Subcutaneous adipose tissue (tissue), 4 donors: ENCODE results near the gene TCF7L2. TPM values are rescaled to one million over a fixed set of nuclear protein-coding genes. Genes with fewer than 3 reads are reported as not detected.

Source experiments
- CTCF ChIP-seq: fragments of 450-650 bp; IDR thresholded peaks from one replicate; pipeline ENCODE4 v1.5.1; 2016; ENCODE audit warnings: low read depth, mild to moderate bottlenecking, control low read depth, antibody characterized with exemption, moderate library complexity
- total RNA-seq, 4 donors: library from RNA; depleted of rRNA; stranded (reverse); fragments of >200 nt; gene quantifications; one replicate each; pipeline ENCODE4 v1.1.0, GENCODE V29; 2016

The TCF7L2 gene
- total RNA-seq, 4 donors from 2014 or later = 24.3 to 70.1 (median 43.5) TPM

GRCh38 chr10:113000876-113001598 is 51.0 kb downstream of the TCF7L2 start:
- TF ChIP-seq CTCF = no peak

- no peak for TF ChIP-seq CTCF
Observed at GRCh38 chr10:113001599-113002448, 51.8 kb downstream of the TCF7L2 start.

GRCh38 chr10:113002449-113002777 is 52.4 kb downstream of the TCF7L2 start:
- TF ChIP-seq CTCF = no peak

- TF ChIP-seq CTCF = no peak
Observed at GRCh38 chr10:113003052-113003451, 53.0 kb downstream of the TCF7L2 start.

- no peak for TF ChIP-seq CTCF
Observed at GRCh38 chr10:113004069-113004618, 54.1 kb downstream of the TCF7L2 start.

GRCh38 chr10:113005380-113005779 is 55.3 kb downstream of the TCF7L2 start:
- TF ChIP-seq CTCF = no peak

- TF ChIP-seq CTCF = no peak
Observed at GRCh38 chr10:113006656-113007342, 56.8 kb downstream of the TCF7L2 start.
